Stimulated activated CD4-positive, alpha-beta T cell treated with anti-CD3 and anti-CD28 coated beads, Interleukin-2, amount 100 ng/mL, for 4 hours (primary cell): ENCODE measurements around the gene ARID5A.
"Not testable (repeated sequence)": the region's sequence is repeated elsewhere in the genome, so short reads cannot be mapped to it uniquely, and the experiment has no call there.

Source experiments
- DNase-seq: peaks from one replicate; pipeline ENCODE4 v3.0.0-alpha.2; 2020; ENCODE audit warnings: low read depth

The ARID5A gene, protein sequence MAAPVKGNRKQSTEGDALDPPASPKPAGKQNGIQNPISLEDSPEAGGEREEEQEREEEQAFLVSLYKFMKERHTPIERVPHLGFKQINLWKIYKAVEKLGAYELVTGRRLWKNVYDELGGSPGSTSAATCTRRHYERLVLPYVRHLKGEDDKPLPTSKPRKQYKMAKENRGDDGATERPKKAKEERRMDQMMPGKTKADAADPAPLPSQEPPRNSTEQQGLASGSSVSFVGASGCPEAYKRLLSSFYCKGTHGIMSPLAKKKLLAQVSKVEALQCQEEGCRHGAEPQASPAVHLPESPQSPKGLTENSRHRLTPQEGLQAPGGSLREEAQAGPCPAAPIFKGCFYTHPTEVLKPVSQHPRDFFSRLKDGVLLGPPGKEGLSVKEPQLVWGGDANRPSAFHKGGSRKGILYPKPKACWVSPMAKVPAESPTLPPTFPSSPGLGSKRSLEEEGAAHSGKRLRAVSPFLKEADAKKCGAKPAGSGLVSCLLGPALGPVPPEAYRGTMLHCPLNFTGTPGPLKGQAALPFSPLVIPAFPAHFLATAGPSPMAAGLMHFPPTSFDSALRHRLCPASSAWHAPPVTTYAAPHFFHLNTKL

DNA sequence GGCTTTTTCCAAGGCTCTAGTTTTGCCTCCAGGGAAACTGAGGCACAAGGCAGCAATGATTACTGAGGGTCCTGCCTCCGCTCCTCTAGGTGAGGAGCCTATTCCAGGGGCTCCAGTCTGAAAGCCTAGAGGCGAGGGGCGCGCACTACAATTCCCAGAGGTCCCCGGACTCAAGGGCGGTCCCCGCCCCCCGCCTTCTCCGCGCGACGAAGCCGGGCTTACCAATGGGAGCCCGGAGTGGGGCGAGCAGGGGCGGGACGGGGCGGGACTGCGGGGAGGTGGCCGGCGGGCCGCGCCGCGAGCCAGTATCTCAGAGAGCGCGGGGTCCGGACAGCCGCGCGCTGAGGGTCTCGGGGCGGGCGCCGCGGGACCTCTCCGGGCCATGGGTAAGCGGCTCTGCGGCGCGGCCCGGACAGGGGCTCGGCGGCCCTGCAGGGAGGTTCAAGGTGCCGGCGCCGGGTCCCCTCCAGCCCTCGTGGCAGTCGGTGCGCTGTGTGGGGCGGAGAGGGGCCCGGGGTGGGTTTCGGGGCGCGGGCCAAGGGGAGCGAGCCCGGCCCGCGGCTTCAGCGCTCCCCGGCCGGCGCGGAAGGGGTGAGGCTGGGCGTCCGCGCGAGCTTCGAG lies at the start of gene ARID5A:
Gene ARID5A (plus strand): TSS at position 308 of the 621 bp plus-strand sequence. CDS start 75 bp downstream, at position 383.
- peak; percentile 89 for DNase-seq

GRCh38 chr2:96489261-96489660 lies 47.3 kb upstream of the ARID5A start:
- DNase-seq, result no peak

- DNase-seq, result no peak
These were observed 46.9 kb upstream of the ARID5A start for GRCh38 chr2:96489663-96490062.

DNA sequence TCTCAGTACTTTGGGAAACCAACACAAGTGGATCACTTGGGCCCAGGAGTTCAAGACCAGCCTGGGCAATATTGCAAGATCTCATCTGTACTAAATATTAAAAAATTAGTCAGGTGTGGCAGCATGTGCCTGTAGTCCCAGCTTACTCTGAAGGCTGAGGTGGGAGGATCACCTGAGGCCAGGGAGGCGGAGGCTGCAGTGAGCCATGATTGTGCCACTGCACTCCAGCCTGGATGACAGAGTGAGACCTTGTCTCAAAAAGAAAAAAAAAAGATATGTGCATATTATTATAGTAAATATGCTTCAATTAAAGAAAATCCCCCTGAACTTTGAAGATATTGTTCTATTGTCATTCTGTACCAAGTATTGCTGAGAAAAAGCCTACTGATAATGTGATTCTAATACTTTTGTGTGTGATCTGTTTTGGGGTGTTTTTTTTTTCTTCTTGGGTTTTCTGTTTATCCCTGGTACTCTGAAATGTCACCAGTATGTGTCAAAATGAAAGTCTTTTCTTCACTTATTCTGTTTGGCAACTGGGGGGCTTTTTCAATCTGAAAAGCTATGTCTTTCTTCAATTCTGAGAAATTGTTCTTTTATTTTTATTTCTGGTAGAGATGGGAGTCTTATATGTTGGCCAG lies 44.6 kb upstream of the ARID5A start:
- no peak for DNase-seq

DNA sequence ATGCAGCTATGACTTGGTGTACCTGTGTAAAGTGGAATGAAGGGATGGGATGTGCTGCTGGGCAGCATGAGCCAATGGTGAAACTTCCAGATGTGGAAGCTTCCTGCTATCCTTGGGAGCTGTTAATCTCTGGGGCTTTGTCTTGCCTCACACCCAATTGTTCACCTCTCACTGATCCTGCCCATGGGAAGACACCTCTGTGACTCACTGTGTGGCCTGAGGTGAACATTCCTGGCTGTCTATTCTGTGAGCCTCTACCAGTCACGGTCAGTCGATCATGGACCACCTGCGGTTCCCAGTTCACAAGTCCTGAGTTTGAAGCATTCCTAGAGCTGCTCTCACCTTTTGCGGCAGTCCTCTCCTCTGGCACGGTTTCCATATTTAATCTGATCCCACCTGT lies 43.5 kb upstream of the ARID5A start:
- no peak for DNase-seq

GRCh38 chr2:96494188-96494587 lies 42.4 kb upstream of the ARID5A start:
- DNase-seq, result no peak

- DNase-seq, result no peak
These were observed 40.4 kb upstream of the ARID5A start for GRCh38 chr2:96495982-96496629.

DNA sequence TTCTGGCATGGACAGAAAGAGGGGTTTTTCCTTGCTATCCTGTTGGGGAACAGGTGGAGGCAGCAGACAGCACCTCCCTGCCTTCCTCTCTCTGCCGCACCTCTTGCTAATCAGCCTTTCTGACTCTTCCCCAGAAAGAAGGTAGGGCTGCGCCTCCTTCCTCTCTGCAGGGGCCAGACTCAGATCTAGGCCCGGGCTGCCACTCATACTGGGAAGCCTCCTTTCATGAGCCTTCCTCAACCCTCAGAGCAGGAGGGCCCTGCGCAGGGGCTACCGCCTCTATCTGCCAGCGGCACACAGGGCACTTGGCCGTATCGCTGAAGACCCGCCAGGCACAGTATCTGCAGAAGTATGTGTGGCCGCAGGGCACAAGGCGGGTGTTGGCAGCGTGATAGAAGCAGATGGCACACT lies 38.5 kb upstream of the ARID5A start:
- no peak for DNase-seq

GRCh38 chr2:96498611-96499010 lies 37.9 kb upstream of the ARID5A start:
- not testable (repeated sequence) for DNase-seq

DNA sequence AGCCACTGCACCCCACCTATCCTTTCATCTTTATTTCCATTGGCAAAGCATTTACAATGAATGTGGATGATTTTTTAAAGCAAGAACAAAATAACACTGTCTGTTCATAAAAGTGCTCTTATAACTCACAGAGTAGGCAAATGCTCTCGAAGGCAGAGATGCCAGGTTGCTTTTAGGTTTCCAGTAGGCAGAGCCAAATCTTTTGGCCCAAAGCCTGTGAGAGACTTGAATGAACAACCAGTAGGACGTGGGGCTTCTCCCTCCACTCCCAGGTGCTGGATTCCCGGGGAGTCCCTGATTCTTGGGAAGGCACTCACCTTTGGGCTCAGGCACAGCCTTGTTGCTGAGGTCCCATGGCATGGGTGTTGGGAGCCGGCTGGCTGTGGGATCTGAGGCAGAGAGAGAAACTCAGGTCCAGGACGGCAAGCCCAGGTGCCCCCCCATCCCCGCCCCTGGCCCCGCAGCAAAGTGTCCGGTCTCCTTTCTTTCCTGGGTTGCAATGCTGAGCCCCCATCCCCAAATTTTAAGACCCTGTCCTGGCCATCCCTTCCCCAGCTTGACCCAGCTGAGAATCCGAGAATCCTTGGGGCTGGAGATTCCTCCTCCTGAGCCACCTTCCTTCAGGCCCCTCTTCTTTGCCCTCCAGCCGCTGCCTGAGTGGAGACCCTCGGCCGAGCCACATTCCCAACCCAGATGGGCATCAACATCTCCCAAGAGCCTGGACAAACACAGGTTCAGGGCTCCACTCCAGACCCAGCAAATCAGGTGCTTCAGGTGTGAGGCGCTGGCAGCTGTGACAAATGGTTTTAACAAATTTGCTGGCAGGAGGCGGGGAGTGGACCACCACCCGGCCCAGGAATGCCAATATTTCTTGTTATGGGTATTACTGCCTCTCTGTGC lies 37.2 kb upstream of the ARID5A start:
- DNase-seq, result no peak

GRCh38 chr2:96500385-96501066 lies 36.0 kb upstream of the ARID5A start:
- DNase-seq, result no peak

DNA sequence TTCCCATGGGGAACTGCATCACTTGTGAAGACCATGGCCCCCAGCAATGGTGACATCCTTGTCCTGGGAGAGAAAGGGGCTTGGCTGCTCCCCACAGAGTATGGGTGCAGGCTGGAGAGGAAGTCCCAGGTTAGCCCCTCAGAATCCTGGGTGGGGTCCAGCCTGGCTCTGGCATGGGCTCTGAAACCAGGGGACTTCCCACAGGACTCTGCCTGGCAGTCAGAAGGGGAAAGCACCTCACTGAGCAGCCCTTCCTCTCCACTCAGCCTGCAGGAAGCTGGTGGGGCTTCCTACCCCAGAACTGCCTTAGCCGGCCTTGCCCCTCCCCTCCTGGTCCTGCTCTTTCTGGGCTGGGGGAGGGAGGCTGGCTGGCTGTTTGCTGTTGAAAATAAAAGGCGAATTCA lies 35.1 kb upstream of the ARID5A start:
- no peak for DNase-seq

- DNase-seq, result no peak
These were observed 34.4 kb upstream of the ARID5A start for GRCh38 chr2:96501886-96502810.

- DNase-seq, result no peak
These were observed 33.5 kb upstream of the ARID5A start for GRCh38 chr2:96502891-96503636.

DNA sequence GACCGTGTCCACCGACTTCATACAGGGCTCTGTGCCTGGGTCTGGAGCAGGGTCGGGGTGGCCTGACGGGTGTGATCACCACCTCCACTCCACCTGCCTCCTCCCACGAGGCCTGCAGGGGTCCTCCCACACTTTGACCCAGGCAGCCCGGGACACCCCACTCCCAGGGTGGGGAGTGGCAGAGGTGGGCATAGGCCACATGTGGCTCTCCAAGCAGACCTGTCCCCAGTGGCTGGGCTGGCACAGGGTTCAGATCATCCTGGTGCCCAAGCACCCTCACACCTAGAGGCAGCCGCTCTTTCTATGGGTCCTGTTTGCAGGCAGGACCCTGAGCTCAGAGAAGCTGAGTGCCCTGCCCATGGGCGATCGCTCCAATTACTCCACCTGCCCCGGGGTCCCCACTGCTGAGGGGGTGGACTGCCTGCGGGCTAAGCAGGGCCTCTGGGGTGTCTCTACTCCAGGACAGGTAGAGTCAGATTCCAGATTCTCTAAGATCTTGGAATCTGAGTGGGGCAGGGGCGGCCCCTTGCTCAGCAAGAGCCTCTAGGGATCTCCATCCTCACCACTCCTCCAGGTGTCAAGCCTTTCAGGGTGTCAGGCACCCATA lies 32.8 kb upstream of the ARID5A start:
- no peak for DNase-seq

DNA sequence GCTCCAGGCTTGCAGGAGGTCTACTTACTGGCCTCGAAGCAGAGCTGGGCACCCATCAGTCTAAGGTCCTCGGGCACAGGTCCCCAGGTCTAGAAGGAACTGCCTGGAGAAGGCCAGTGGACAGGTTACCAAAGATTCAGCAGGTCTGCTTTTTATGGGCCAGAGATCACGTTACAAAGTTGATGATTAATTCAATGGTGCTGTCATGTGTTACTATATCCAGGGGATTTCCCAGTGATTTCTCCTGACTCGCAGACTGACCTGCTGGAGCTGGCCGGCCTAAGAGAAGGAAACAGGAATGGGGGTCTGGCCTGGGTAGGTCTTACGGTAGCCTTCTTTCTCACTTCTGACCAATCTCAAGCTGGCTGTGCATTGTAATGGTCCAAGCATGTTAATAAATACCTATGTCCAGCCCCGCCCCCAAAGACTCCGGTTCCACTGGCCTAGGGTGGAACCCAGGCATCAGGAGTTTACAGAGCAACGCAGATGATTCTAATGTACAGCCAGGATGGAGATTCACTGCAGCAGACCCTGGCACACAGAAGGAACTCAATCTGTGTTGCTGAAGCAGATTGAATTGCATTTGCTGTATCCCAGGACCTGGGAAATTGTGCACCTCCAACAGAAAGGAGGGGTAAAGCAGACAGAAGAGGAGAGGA lies 31.2 kb upstream of the ARID5A start, which contains the start of gene NEURL3:
Gene NEURL3 (minus strand): TSS at position 127 of the 659 bp plus-strand sequence. CDS start 71 bp downstream, at position 56.
- DNase-seq, result no peak
